CD4-positive, alpha-beta T cell treated with Interferon gamma for 1 hour (primary cell): ENCODE results near the gene SETD3.

Experiments
- DNase-seq: peaks from one replicate; pipeline ENCODE4 v3.0.0-alpha.2; 2020

The SETD3 gene

DNA sequence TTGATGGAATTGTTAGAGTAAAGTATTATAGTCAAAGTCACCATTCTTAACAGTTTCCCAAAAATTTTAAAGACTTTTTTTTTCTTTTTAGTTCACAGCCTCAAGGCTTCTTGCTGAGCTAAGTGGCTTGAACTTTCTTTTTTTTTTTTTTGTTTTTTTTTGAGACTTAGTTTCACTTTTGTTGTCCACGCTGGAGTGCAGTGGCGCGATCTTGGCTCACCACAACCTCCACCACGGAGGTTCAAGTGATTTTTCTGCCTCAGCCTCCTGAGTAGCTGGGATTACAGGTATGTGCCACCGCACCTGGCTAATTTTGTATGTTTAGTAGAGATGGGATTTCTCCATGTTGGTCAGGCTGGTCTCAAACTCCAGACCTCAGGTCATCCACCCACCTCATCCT is 92.8 kb downstream of the SETD3 start:
- no peak for DNase-seq

DNA sequence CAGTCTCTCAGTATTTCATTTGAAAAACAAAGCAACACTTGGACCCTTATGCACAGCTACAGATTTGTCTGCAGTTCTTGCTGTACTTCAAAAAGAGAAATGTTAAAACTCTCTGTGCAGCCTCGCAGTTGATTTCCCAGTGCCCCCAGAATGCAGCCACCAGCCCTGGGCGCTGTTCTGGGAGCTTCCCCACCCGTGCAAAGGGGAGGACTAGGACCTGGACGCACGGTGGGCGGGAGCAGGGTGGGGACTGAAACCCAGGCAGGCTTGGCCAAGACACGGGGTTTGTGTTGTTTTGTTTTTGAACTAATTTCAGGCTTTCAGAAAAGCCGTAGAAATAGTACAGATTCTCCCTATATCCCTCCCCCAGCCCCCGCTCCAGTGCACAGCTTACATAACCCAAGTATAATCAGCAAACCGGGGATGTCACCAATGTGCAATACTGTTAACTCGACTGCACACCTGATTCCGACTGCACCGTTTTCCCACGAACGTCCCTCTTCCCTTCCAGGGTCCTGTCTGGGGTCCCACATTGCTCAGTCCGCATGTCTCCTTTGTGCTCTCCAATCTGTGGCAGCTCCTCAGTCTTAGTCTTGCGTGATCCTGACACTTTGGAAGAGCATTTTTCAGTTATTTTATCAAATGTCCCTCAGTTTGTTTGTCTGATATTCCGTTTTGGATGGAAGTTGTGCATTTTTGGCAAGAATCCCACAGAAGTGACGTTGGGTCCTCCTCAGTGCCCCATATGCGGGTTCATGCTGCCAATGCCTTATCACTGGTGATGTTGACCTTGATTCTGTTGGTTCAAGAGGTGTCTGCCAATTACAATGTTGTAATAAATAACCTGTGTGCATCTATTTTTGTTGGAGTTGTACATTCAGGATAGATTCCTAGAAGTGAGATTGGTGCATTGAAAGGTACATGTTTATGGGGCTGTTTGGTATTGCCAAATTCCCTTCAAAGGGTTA is 95.9 kb downstream of the SETD3 start:
- DNase-seq, result no peak

DNA sequence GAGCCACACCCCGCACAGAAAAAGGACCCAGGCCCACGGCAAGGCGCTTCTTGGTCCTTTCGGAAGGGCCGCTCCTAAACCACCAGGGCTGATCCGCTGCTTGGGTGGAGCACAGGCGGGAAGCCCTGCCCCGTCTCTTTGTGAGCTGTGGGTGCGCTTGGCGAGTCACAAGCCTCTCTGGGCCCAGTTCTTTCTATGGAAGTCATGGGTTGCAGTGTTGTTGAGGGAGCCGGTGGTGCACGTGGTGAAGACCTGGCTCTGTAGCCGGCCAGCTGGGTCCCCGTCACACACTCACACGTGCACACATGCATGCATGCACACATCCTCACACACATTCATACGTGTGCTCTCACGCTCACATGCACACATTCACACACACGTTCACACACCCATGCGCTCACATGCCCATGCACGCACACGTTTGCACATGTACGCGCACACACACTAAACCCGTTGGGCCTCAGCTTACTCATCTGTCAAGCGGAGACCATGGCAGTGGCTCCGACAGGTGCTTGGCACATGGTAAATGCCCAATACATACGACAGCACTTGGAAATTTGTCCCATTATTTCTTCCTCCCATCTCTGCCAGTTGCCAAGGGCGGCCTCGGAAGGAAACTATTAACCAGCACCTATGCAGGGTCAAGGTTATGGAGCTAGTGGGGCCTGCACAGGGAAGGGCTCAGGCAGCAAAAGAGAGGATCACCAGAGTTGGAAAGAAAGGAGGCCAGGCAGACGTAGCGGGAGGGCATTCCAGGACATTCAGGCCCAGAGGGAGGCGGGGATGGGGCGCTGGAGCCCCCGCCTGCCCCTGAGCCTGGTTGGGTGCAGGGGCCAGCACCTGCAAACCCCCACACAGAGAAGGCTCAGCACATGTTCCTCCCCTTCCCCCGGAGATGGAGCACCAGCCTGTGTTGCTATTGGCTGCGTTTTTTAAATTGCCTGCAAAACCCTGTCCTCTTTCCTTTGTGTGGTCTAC is 96.9 kb downstream of the SETD3 start:
- DNase-seq, result no peak

DNA sequence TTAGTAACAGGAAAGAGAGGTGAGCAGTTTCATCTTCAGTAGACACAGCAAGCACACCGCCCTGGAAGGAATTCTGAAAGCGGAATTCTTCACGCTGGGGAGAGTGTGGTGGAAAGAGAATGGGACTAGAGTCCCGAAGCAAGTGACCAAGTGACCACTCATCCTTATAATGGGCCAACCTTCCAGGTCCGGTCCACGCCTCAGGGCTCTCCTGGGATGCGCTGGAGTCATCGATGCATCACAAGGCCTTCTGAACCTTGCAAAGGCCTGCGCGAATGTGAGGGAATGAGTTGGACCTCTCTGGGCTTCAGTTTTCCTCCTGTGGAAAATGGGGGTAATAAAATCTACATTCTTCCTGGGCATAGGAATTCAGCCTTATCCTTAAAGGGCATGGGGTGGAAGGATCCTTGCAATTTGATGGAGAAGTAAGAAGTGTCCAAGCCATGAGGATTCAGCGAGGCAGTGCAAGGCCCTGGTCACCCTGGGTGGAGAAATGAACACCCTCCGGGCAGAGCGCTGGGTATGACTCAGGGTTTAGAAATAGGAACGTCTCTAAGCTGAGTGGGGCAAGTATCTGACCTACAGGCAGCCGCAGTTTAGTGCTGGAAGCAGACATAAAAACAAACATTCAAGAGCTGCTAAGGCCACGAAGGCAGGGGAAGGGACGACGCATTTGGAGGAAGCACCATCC is 97.7 kb downstream of the SETD3 start:
- no peak for DNase-seq

DNA sequence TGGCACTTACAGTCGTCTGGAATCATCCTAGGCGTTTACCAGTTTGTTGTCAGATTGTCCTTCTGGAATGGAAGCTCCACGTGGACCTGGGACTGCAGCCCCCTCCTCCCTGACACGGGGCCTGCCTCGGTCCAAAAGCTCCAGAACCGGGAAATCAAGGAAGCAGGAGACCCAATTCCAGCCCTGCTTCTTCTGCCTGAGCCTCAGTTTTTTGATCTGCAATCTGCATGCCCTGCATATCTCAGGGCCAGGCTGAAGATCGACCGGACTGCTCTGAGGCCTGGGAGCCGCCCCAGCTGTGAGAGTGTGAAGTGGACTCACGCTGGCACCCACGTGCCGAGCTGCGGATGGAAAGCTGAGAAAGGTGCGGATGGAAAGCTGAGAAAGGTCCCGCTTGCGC is 98.6 kb downstream of the SETD3 start:
- DNase-seq, result no peak

DNA sequence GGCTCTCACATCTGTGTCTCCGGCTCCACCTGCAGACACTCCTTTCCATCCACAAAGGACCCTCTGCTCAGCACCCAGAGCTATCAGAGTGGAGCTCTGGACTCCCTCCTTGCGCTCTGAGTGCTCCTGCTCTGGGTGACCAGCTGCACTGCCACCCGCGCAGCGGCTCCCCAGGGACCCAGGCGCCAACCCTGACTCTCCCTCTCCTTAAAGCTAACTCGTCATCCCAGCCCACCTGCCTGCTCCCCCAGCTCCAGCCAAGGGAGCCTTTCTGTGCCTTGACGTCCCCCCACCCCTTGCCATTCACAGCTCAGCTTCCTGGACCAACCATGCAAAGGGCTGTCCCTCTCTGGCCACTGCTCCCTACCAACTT is 99.0 kb downstream of the SETD3 start:
- no peak for DNase-seq

DNA sequence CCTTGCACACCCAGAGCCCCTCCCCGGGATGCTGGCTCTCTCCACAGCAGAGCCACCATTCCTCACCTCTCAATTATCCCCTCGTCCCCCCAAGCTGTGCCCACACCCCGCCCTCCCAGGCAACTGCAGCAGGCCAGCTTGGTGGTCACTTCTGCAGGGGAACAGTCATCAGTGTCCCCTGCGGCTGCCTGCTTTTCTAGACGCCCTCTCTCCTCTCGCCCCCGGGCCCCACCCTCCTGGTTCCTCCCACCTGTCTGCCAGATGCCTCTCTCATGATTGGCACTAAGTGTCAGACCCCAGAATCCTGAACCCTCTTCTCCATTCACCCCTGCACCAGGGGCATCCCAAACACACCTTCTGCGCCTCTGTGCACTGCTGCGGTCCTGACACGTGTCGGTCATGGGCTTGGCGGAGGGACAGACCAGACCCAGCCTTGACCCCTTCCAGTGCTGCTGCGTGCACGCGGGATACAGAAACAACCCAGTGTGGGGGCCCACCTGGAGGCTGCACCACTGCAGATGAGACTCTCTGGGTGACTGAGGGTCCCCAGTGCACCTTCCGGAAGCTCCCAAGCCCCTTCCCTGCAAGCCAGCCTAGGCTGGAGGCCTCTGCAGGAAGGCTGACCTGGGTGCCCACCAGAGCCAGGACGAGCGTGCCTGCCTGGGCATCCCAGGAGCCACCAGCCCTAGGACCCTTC is 99.5 kb downstream of the SETD3 start:
- no peak for DNase-seq

DNA sequence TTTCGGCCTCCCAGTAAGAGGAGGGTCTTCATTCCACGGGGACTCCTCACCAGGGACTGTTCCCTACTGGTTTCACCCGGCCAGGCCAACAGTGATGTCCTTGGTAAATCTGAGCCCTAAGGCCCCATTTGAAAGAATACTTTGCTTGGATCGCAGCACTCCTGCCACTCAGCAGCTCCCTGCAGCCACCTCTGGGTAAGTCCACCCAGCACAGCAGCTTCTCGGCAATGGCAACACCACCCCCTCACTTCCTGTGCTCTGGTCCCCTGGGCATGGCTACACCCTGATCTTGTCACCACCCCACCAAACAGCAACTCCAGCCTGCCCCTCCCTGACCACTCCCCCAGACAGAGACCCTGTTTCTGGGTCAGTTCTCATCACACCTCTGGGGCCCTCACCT is 100.3 kb downstream of the SETD3 start:
- DNase-seq, result no peak

DNA sequence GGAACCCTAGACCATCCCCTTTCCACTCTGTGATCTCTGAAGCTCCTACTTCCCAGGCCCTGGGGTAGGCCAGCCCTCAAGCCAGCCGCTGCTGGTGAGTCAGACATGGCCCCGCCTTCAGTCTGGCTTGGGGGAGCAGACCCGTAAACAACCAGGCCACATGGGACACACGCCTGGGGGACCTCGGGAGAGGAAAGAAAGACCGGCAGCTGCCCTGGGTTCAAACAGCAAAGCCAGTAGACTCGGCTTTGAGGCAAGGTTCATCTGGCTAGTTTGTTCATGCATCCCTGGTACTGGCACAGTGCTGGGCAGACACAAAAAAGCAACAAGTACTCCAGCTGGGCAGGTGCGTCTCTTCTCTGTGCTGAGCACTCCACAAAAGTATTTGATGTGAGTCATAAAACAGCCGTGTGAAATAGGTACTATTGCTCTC is 101.9 kb downstream of the SETD3 start:
- no peak for DNase-seq

DNA sequence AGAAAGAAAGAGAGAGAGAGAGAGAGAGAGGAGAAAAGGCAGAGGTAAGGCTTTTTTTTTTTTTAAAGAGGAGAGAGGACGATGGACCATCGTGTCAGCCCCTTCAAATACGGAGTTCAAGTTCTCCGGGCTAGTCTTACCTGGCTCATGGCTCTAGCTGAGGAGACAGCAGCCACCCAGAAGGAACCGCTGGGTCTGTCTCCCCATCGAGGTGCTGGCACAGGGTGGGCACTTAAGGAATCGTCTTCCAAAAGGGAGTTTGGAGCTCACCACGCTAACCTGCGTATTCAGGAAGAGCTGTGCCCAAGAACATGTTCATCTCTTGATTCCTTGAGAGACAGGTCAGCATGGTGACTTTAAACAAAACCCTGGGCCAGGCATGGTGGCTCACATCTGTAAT is 102.7 kb downstream of the SETD3 start:
- DNase-seq, result no peak

DNA sequence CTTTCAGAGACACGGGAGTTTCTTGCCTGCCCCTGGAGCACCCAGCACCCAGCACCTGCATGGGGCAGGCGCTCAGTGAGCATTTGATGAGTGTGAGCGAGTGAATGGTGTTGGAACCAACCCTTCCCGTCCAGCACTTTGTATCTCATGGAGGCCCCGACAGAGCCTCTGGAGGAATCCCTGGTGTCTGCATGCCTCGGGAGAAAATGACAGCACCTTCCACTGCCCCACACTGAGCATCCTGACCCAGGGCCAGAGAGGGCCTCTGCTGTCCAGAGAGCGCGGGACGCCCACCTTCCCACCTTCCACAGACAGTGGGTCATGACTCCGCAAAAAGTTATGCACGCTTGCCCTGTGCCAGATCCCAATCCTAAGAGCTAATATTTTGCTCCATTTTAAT is 105.7 kb downstream of the SETD3 start:
- no peak for DNase-seq

DNA sequence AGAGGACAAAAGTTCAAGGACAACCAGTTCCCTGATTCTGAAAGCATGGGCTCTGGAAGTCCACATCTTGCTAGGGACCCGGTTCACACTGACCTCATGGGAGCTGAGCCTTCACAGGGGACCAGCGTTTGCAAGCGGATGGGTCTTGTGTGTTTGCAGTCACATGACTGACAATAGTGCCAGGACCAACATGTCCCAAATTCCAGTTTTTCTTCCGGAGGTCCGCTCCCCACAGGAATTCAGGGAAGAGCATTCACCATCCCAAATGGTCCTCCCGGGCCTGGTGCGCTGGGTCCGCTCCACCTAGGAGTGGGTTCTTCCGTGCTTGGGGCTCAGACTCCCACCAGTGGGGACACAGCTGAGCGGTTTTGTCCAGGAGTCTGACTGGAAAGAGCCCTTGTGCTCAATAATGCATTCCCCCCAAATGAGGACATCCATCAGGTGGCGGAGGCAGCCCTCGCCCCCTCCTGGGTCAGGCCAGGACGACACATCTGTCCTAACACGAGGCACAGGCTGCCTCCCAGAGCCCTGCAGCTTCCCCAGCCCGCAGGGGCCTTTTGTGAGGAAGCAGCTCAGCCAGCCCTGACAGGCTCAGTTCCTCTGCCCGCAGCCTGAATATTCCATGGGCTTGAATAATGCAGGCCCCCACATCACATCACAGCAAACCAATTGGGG is 116.9 kb downstream of the SETD3 start:
- DNase-seq, result no peak

DNA sequence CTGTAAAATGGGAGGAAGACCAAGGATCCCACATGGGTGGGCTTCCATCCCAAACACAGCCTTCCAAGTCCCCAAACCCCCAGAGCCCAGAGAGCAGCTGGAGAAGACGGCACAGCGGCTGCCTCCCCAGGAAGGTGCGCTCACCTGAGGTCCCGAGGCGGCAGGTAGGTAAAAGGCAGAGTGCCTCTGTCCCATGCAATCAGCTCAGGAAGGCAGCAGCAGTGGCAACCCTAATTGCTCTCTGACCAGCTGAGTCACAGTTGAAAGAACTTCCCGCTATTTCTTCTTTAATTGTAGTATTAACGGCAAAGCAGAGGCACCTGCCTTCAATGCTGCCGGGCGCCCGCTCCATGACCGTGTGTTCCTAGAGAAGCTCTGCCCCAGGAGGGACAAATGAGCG is 117.6 kb downstream of the SETD3 start:
- no peak for DNase-seq

DNA sequence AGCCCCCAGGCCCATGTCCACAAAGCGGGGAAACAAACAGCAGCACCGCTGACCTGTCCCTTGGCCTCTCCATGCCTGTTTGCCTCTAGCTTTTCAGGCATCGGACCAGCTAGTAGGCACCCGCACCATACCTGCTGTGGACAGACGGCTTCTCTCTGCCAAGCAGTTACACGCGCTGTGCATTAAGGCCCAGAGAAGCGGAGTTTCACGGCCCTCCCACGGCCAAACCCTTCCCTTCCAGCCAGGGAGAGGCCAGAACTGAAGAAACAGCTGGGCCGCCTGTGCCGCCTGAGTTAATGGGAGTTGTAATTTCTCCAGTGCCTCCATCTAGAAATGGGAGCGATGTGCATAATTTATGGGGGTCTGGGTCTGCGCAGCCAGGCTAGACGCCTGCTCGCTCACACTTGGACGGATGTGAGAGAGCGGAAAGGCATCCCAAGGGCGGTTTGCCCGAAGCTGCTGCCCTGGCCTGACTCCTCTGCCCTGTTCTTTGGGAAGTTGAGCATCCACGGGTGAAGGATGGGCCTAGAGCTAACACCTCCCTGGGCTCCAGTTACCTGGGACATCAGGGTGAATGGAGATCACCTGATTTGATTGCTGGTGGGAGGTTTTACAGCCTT is 119.0 kb downstream of the SETD3 start:
- DNase-seq, result no peak

DNA sequence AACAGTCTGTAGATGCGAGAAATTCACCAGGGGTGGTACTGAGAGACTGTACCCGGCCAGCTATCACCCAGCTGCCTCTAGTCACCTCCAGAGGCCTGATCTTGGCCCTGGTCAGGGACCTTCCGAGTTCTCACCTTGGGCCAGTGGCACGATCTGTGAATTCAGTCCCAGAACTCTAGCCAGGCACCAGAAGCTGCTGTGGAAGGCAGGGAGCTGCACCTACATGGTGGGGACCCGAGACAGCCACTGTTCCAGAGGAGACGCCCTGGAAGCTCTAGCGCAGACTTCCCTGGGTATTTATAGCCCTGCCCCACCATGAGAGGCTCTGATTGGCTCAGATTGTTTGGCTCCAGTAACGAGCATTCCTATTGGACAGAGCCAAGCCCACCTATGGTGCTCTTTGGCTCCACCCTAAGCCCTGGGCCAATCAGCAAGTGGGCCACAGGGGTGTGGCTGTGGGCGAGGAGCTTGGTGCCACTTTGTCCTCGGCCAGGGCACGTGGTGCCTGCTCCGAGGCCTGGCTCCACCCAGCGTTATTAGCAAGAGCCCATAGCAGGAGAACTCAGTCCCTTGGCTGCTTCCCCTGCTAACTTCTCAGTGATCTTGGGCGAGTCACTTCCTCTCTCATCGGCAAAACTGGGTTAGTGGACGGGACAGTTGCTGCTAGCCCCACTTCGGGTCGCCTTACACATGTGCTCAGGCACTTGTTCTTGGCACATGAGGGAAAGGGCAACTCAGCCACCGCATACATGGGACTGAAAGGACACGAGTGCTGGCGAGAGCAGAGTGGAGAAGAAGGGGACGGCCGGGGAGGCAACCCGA is 119.7 kb downstream of the SETD3 start:
- no peak for DNase-seq

DNA sequence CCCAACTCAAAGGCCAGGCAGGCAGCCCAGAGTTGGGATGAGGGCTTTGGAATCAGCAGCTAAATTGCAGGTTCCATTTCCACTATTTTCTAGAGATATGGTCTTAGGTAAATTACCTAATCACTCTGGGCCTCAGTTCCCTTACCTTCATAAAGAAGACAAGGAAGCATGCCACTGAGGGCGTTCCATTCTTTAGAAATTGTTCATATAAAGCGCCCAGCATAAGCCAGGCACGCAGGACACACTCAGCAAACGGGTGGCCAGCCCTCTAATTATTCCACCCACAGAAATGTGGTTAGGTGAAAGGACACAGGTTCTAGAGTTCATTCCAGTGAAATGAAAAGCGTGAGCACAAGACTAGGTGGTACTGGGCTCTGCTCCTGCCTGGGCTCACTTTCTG is 120.8 kb downstream of the SETD3 start:
- DNase-seq, result no peak

DNA sequence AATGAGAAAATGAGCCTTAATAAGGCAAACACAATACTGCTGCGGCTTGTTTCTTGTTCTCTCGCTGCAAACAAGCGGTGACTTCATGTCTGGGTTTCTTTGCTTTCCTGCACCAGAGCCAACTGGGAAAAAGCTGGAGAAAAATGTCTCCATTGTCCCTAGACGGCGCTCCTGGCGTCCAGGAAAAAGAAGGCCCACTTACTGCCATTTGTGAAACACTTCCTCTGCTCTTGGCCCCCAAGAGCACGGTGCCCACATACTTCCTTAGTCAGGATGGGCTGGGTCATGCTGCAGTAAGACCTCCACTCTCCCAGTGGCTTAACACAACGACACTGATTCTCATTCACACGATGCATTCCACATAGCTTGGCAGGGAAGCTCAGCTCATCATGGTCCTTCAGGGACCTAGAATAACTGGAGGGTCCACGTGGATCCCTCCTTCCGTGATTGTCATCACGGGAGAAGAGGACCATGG is 122.7 kb downstream of the SETD3 start:
- no peak for DNase-seq

DNA sequence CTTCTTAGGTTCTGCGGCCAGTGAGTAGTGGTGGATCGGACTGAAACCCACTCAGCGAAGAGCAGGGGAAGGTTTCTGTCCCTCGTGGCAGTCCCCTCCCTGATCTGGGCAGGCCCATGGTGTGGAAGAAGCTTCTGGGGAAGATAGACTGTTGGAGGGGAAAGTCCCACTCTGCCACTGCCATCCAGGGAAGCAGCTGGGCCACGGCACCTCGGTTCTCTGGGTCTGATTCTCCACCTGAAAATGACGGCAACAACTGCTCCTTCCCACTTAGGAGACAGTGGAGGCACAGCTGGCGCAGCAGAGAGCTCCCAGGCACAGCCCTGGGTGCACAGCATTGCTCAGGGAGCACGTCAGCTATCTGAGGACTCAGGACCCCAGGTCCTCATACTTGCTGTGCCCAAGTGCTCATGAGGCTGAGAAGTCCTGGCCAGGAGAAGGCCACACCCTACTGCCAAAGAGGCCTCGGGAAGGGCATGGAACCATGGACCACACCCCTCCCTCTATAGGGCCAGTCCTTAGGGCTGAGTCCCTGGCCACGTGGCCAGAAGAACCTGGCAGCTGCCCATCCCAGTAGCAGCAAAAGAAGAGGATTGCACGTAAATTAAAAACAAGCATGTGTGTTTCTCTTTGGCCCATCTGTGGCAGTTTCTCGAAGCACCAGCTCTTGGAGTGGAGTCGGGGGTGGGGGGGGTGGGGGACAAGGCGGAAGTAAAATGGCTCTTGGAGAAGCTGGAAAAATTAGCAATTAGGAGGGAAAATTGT is 123.3 kb downstream of the SETD3 start:
- no peak for DNase-seq

DNA sequence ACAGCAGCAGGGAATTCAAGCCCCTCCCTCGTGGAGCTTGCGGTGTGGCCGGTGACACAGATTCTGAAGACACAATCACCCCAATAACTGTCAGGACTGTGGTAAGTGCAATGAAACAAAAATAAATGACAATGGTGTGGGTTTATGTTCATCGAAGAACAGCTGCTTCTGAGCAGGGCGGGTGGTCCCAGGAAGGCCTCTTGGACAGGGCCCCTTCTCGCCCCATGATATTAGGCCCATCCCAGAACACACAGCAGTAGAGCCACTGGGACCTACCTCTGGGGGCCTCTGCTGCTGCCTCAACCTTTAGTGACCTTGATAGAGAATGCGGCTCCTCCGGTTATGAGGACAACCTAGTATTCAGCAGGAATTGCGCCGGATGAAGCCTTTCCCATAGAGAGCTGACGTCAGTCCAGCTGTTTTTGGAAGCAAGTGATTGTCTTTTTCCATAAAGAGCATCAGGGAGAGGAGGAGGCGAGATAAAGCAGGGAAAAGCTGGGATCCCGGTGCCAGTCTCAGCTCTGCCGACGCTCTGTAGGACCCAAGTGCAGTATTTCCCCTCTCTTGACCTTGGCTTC is 124.5 kb downstream of the SETD3 start:
- no peak for DNase-seq
